Muscle of leg (tissue), 11 donors: ENCODE results near the gene AMPD1. TPM values are rescaled to one million over a fixed set of nuclear protein-coding genes. Genes with fewer than 3 reads are reported as not detected.

Experiments used
- DNase-seq: peaks from one replicate; pipeline ENCODE4 v3.0.0; 2013
- H3K27ac ChIP-seq: one replicate; pipeline ENCODE4 v1.5.1; 2013; ENCODE audit warnings: mild to moderate bottlenecking, low read length, control low read depth
- H3K27me3 ChIP-seq: one replicate; pipeline ENCODE4 v1.6.1; 2013; ENCODE audit warnings: low read length; ENCODE audit not compliant: control insufficient read depth, insufficient read depth
- H3K36me3 ChIP-seq: one replicate; pipeline ENCODE4 v1.6.1; 2013; ENCODE audit warnings: low read length; ENCODE audit not compliant: control insufficient read depth, insufficient read depth
- H3K4me1 ChIP-seq: one replicate; pipeline ENCODE4 v1.6.1; 2013; ENCODE audit warnings: low read length; ENCODE audit not compliant: control insufficient read depth, insufficient read depth
- H3K4me3 ChIP-seq: one replicate; pipeline ENCODE4 v1.5.1; 2013; ENCODE audit warnings: low read length, control low read depth
- H3K9me3 ChIP-seq: replicated peaks from 2 replicates; pipeline ENCODE4 v1.6.1; 2013; ENCODE audit warnings: low read depth, low read length; ENCODE audit not compliant: control insufficient read depth
- WGBS: methylation state at CpG from one replicate; pipeline ENCODE4 v1.1.5; 2013; ENCODE audit warnings: missing lambda C conversion rate; ENCODE audit not compliant: insufficient coverage; 5-methylcytosine and 5-hydroxymethylcytosine counted together
- polyA plus RNA-seq, 8 donors: library from polyadenylated mRNA; unstranded; fragments of 120-200 nt; gene quantifications; one replicate each; pipeline versions ENCODE4 v1.2.1 to v1.2.3, GENCODE V29; 2013; ENCODE audit warnings: inconsistent platforms in 1 of 8, low replicate concordance in 1 of 8; ENCODE audit not compliant: insufficient read length in 8 of 8, insufficient read depth in 1 of 8
- total RNA-seq: library from RNA; stranded (reverse); fragments of 120-200 nt; gene quantifications from one replicate; pipeline ENCODE4 v1.2.4, GENCODE V29; 2013

The AMPD1 gene
- total and polyA plus RNA-seq, 9 donors, result 36.6 to 96.8 (median 51.9) TPM

GRCh38 chr1:114660238-114660637, 35.1 kb downstream of the AMPD1 start:
- Histone ChIP-seq H3K9me3 (no peaks in the 10 kb centered on the region), H3K27me3 (no peaks in the 10 kb centered on the region), H3K4me3 (no peak overlapping the region), H3K4me1 (no peaks in the 10 kb centered on the region), H3K36me3 (no peaks in the 10 kb centered on the region), H3K27ac (no peak overlapping the region)
- no peak for DNase-seq
- no CpG with 5 or more reads among the region's 2 CpGs for WGBS

DNA sequence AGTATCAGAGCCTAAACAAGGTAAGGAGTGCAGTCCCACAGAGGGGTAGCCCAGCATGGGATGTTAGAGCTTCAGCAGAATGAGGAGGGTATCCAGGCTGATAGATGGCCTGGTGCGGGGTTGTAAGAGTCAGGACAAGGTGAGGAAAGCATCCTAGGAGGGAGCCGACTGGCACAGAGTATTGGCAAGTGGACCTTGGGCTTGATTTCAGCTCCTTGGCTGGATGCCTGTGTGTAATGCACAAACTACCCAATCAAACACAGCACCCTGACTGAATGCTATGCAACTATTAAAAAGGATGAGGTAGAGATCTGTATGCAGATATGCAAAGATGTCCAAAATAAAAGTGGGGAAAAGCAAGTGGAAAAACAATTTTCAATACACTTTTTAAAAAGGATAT, 43.5 kb downstream of the AMPD1 start:
- Histone ChIP-seq H3K36me3 (no peaks in the 10 kb centered on the region), H3K27ac (no peak overlapping the region)
- WGBS, result 60% methylated on average over 1 of the region's 2 CpGs

DNA sequence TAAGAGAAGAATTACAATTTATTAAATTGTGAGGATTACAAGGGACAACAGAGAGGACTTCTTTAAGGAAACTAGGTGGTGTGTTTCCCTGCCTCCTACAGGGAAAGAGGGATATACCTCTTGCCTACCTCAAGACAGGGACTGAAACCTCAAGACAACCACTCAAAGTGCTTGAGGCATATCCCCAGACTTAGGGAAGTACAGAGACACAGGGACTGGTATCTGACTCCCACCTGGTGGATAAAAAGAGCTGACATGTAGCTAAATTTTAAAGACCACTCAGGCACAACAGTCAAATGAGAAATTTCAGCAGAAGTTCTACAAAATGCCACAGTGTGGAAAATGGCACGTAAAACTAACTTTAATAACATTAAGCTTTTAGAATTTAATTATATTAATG, 46.8 kb downstream of the AMPD1 start:
- Histone ChIP-seq H3K36me3 (no peaks in the 10 kb centered on the region), H3K4me3 (no peak overlapping the region), H3K9me3 (no peaks in the 10 kb centered on the region), H3K27me3 (no peaks in the 10 kb centered on the region), H3K4me1 (no peaks in the 10 kb centered on the region), H3K27ac (no peak overlapping the region)
- DNase-seq, result no peak
- no CpG with 5 or more reads among the region's 1 CpG for WGBS

More for the DNA sequence above, 43.5 kb downstream of the AMPD1 start:
- H3K4me1 ChIP-seq, result no peaks in the 10 kb centered on the region
- no peaks in the 10 kb centered on the region for H3K9me3 ChIP-seq
- H3K4me3 ChIP-seq, result no peak overlapping the region
- DNase-seq, result no peak
- no peaks in the 10 kb centered on the region for H3K27me3 ChIP-seq

- H3K36me3 ChIP-seq, result no peaks in the 10 kb centered on the region
- 63% methylated on average over 1 of the region's 2 CpGs for WGBS
These were observed 54.0 kb downstream of the AMPD1 start for GRCh38 chr1:114641377-114641776.

GRCh38 chr1:114638910-114639309, 56.4 kb downstream of the AMPD1 start:
- Histone ChIP-seq H3K27me3 (no peaks in the 10 kb centered on the region), H3K4me3 (no peak overlapping the region), H3K27ac (no peak overlapping the region), H3K36me3 (no peaks in the 10 kb centered on the region), H3K9me3 (no peaks in the 10 kb centered on the region), H3K4me1 (no peaks in the 10 kb centered on the region)
- no CpG with 5 or more reads among the region's 3 CpGs for WGBS
- DNase-seq, result no peak

More at GRCh38 chr1:114641377-114641776, 54.0 kb downstream of the AMPD1 start:
- no peaks in the 10 kb centered on the region for H3K4me1 ChIP-seq
- H3K4me3 ChIP-seq, result no peak overlapping the region
- H3K27me3 ChIP-seq, result no peaks in the 10 kb centered on the region
- DNase-seq, result no peak
- H3K27ac ChIP-seq, result no peak overlapping the region
- no peaks in the 10 kb centered on the region for H3K9me3 ChIP-seq

GRCh38 chr1:114632427-114632826, 62.9 kb downstream of the AMPD1 start:
- no peak overlapping the region for H3K4me3 ChIP-seq
- no peaks in the 10 kb centered on the region for H3K9me3 ChIP-seq
- H3K27me3 ChIP-seq, result no peaks in the 10 kb centered on the region
- no peak for DNase-seq
- no peak overlapping the region for H3K27ac ChIP-seq
- H3K4me1 ChIP-seq, result no peaks in the 10 kb centered on the region
- H3K36me3 ChIP-seq, result no peaks in the 10 kb centered on the region

DNA sequence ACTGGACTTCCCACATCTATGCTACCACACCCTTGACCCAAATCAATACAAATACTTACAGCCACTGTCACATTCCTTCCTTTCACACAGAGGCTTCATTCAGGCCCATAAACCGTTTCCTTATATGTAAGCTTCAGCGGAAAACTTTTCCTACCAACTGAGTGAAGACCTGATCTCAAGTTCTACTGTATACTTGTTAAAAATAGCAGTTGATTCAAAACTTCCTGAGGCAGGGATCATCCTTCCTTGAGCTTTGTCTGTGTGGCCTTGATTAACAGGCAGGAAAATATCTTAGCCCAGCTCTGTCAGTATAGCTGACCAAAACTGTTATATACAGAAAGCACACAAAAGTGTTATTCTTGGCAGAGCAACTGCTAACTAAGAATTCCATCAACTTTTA, 68.2 kb downstream of the AMPD1 start:
- H3K36me3 ChIP-seq, result no peaks in the 10 kb centered on the region
- no peak overlapping the region for H3K27ac ChIP-seq

DNA sequence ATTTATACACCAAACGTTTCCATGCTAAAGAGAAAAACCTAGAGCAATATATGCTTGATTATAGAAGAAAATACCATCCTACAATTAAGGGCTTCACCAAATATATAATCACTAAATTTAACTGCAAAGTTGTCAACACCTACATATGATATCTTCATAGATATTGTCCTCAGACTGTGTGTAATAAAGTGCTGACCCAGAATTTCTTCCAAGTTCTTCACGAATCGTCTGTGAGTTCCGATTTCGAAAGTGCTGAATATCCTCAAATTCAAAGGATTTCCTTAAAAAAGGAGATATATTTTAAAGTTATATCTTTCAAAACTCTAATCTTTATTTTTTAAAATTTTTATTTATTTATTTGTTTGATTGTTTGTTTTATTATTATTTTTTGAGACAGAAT, 72.0 kb downstream of the AMPD1 start:
- no peaks in the 10 kb centered on the region for H3K27me3 ChIP-seq
- H3K36me3 ChIP-seq, result peaks cover 4% of the 10 kb centered on the region
- H3K9me3 ChIP-seq, result no peaks in the 10 kb centered on the region
- no peak overlapping the region for H3K4me3 ChIP-seq
- no peak for DNase-seq
- H3K27ac ChIP-seq, result no peak overlapping the region
- no peaks in the 10 kb centered on the region for H3K4me1 ChIP-seq
- whole genome bisulfite sequencing, result no CpG with 5 or more reads among the region's 5 CpGs

More for the DNA sequence above, 68.2 kb downstream of the AMPD1 start:
- H3K27me3 ChIP-seq, result no peaks in the 10 kb centered on the region
- H3K4me1 ChIP-seq, result no peaks in the 10 kb centered on the region
- DNase-seq, result no peak
- H3K4me3 ChIP-seq, result no peak overlapping the region
- no peaks in the 10 kb centered on the region for H3K9me3 ChIP-seq
- no CpG with 5 or more reads among the region's 2 CpGs for WGBS

Other genes starting within 250 kb of the AMPD1 start
- gene TRIM33, start 184.3 kb downstream of the AMPD1 start, total RNA-seq, result 26.2 TPM
- 10 to 100 TPM; 14.3 to 22.6 (median 17.9) TPM for gene TRIM33, start 184.3 kb downstream of the AMPD1 start, polyA plus RNA-seq
- 27.3 TPM for gene BCAS2, start 113.9 kb downstream of the AMPD1 start, total RNA-seq
- gene BCAS2, start 113.9 kb downstream of the AMPD1 start, polyA plus RNA-seq, result 10 to 100 TPM; 21.0 to 31.9 (median 26.2) TPM
- 7.4 TPM for gene DENND2C, start 25.5 kb downstream of the AMPD1 start, total RNA-seq
- gene DENND2C, start 25.5 kb downstream of the AMPD1 start, polyA plus RNA-seq, result 1 to 10 TPM; 2.7 to 9.0 (median 5.0) TPM
- 46.2 TPM for gene NRAS, start 21.2 kb upstream of the AMPD1 start, total RNA-seq
- gene NRAS, start 21.2 kb upstream of the AMPD1 start, polyA plus RNA-seq, result 10 to 100 TPM; 36.2 to 56.6 (median 50.8) TPM
- gene CSDE1, start 62.4 kb upstream of the AMPD1 start, total RNA-seq, result 332 TPM
- gene CSDE1, start 62.4 kb upstream of the AMPD1 start, polyA plus RNA-seq, result 100 to 1,000 TPM; 328 to 448 (median 394) TPM
- 60.4 TPM for gene SIKE1, start 85.1 kb upstream of the AMPD1 start, total RNA-seq
- gene SIKE1, start 85.1 kb upstream of the AMPD1 start, polyA plus RNA-seq, result 10 to 100 TPM; 18.7 to 34.2 (median 27.1) TPM
- not detected for gene SYCP1, start 159.3 kb upstream of the AMPD1 start, total RNA-seq
- not detected for gene SYCP1, start 159.3 kb upstream of the AMPD1 start, polyA plus RNA-seq